GM21526 (cell line): ENCODE measurements around the gene NRG3.

Source experiments
- ATAC-seq: cut with Tn5 transposase; IDR thresholded peaks from one replicate; pipeline ENCODE4 v1.9.1; 2021; ENCODE audit warnings: moderate library complexity; ENCODE audit not compliant: unreplicated experiment, low FRiP score

NRG3 gene

GRCh38 chr10:81882011-81882410 lies 7.0 kb downstream of the NRG3 start:
- ATAC-seq: no peak

- ATAC-seq: no peak
Measured at GRCh38 chr10:81884856-81885255, 9.9 kb downstream of the NRG3 start.

- no peak for ATAC-seq
Measured at GRCh38 chr10:81885491-81885890, 10.5 kb downstream of the NRG3 start.

GRCh38 chr10:81886939-81887338 lies 11.9 kb downstream of the NRG3 start:
- ATAC-seq: no peak

- no peak for ATAC-seq
Measured at GRCh38 chr10:81889181-81889769, 14.3 kb downstream of the NRG3 start.

- ATAC-seq: no peak
Measured at GRCh38 chr10:81894616-81895015, 19.6 kb downstream of the NRG3 start.

GRCh38 chr10:81898518-81898917 lies 23.5 kb downstream of the NRG3 start:
- ATAC-seq: no peak

GRCh38 chr10:81900989-81901388 lies 26.0 kb downstream of the NRG3 start:
- ATAC-seq: no peak

GRCh38 chr10:81903472-81903871 lies 28.5 kb downstream of the NRG3 start:
- no peak for ATAC-seq

- ATAC-seq: no peak
Measured at GRCh38 chr10:81905161-81905560, 30.2 kb downstream of the NRG3 start.

- no peak for ATAC-seq
Measured at GRCh38 chr10:81909453-81909852, 34.5 kb downstream of the NRG3 start.

- no peak for ATAC-seq
Measured at GRCh38 chr10:81911328-81911727, 36.3 kb downstream of the NRG3 start.

- no peak for ATAC-seq
Measured at GRCh38 chr10:81914736-81915503, 39.9 kb downstream of the NRG3 start.

GRCh38 chr10:81915504-81915897 lies 40.5 kb downstream of the NRG3 start:
- no peak for ATAC-seq

GRCh38 chr10:81917666-81918065 lies 42.7 kb downstream of the NRG3 start:
- no peak for ATAC-seq

GRCh38 chr10:81918766-81919165 lies 43.8 kb downstream of the NRG3 start:
- ATAC-seq: no peak

GRCh38 chr10:81920213-81920829 lies 45.3 kb downstream of the NRG3 start:
- ATAC-seq: no peak

GRCh38 chr10:81928119-81928518 lies 53.1 kb downstream of the NRG3 start:
- no peak for ATAC-seq

GRCh38 chr10:81943583-81943982 lies 68.6 kb downstream of the NRG3 start:
- no peak for ATAC-seq

GRCh38 chr10:81944609-81945008 lies 69.6 kb downstream of the NRG3 start:
- no peak for ATAC-seq

GRCh38 chr10:81949283-81949682 lies 74.3 kb downstream of the NRG3 start:
- no peak for ATAC-seq

- no peak for ATAC-seq
Measured at GRCh38 chr10:81950358-81950757, 75.4 kb downstream of the NRG3 start.
